ENCODE results near the gene TUBB4B.

Gene TUBB4B

GRCh38 chr9:137198051-137198901, 42.8 kb upstream of the TUBB4B start:
- Histone ChIP-seq H2AFZ (ENCODE audit: low read depth) (no peak overlapping the region), H4K20me1 (ENCODE audit: insufficient read depth) (no peaks in the 10 kb centered on the region), H3K4me1 (ENCODE audit: low read depth, poor library complexity, severe bottlenecking) (peaks cover 15% of the 10 kb centered on the region), H3K9ac (no peak overlapping the region), H3K27ac (no peak overlapping the region), H3K4me3 (IDR thresholded peaks at IDR 0.05; ENCODE audit: insufficient read depth, low read depth, low read length) (no peak overlapping the region), H3K79me2 (ENCODE audit: insufficient read depth, low read depth) (0 out of 2 replicates have a peak, but pooled peaks cover 11% of the 10 kb centered on the region), H3K4me2 (no peak overlapping the region), H3K36me3 (ENCODE audit: insufficient read depth) (no peaks in the 10 kb centered on the region), H3K27me3 (ENCODE audit: insufficient read depth, low read depth) (no peaks in the 10 kb centered on the region)
- no peak for TF ChIP-seq CTCF (conservative IDR thresholded peaks at IDR 0.05; ENCODE audit: low read depth, low read length)

GRCh38 chr9:137198902-137199283, 42.2 kb upstream of the TUBB4B start:
- Histone ChIP-seq H2AFZ (ENCODE audit: low read depth) (no peak overlapping the region), H3K79me2 (ENCODE audit: insufficient read depth, low read depth) (peaks cover 13% of the 10 kb centered on the region; the same call in 1 of the 2 replicates), H4K20me1 (ENCODE audit: insufficient read depth) (no peaks in the 10 kb centered on the region), H3K4me3 (IDR thresholded peaks at IDR 0.05; ENCODE audit: insufficient read depth, low read depth, low read length) (no peak overlapping the region), H3K36me3 (ENCODE audit: insufficient read depth) (no peaks in the 10 kb centered on the region), H3K9ac (no peak overlapping the region), H3K4me2 (0 out of 2 replicates have a peak overlapping the region, but pooled peaks have one; percentile 51), H3K27me3 (ENCODE audit: insufficient read depth, low read depth) (no peaks in the 10 kb centered on the region), H3K4me1 (ENCODE audit: low read depth, poor library complexity, severe bottlenecking) (peaks cover 17% of the 10 kb centered on the region), H3K27ac (no peak overlapping the region)
- no peak for TF ChIP-seq CTCF (conservative IDR thresholded peaks at IDR 0.05; ENCODE audit: low read depth, low read length)

GRCh38 chr9:137199411-137200121, 41.5 kb upstream of the TUBB4B start:
- H4K20me1 ChIP-seq (ENCODE audit: insufficient read depth) = no peaks in the 10 kb centered on the region
- H3K36me3 ChIP-seq (ENCODE audit: insufficient read depth) = no peaks in the 10 kb centered on the region

More at GRCh38 chr9:137199411-137200121, 41.5 kb upstream of the TUBB4B start:
- H3K27ac ChIP-seq = no peak overlapping the region
- no peak for TF ChIP-seq CTCF (conservative IDR thresholded peaks at IDR 0.05; ENCODE audit: low read depth, low read length)
- H3K4me1 ChIP-seq (ENCODE audit: low read depth, poor library complexity, severe bottlenecking) = peaks cover 23% of the 10 kb centered on the region
- H2AFZ ChIP-seq (ENCODE audit: low read depth) = no peak overlapping the region
- peaks cover 19% of the 10 kb centered on the region for H3K79me2 ChIP-seq (ENCODE audit: insufficient read depth, low read depth)
- peak overlapping the region; percentile 51; the same call in 1 of the 2 replicates for H3K4me2 ChIP-seq
- no peak overlapping the region for H3K9ac ChIP-seq
- no peaks in the 10 kb centered on the region for H3K27me3 ChIP-seq (ENCODE audit: insufficient read depth, low read depth)
- no peak overlapping the region for H3K4me3 ChIP-seq (IDR thresholded peaks at IDR 0.05; ENCODE audit: insufficient read depth, low read depth, low read length)

Measured in KMS-11 (cell line).